Stimulated activated CD4-positive, alpha-beta T cell treated with anti-CD3 and anti-CD28 coated beads, TNF-alpha, amount 100 ng/mL, for 4 hours (primary cell): ENCODE data around the gene UNC13B.

Experiments
- DNase-seq, 3 experiments: peaks; one replicate each; pipeline ENCODE4 v3.0.0-alpha.2; 2020; ENCODE audit warnings: low read depth in 3 of 3

The UNC13B gene

GRCh38 chr9:35277171-35277520 lies 115.3 kb downstream of the UNC13B start:
- no peak for DNase-seq

GRCh38 chr9:35277628-35278359 lies 116.0 kb downstream of the UNC13B start:
- no peak for DNase-seq

- DNase-seq = no peak
Measured at GRCh38 chr9:35279946-35280345, 118.1 kb downstream of the UNC13B start.

- DNase-seq = no peak
Measured at GRCh38 chr9:35280399-35280798, 118.6 kb downstream of the UNC13B start.

GRCh38 chr9:35285731-35286130 lies 123.9 kb downstream of the UNC13B start:
- no peak for DNase-seq

- DNase-seq = no peak
Measured at GRCh38 chr9:35286381-35286780, 124.6 kb downstream of the UNC13B start.

- DNase-seq = no peak
Measured at GRCh38 chr9:35287987-35288632, 126.3 kb downstream of the UNC13B start.

GRCh38 chr9:35288778-35289177 lies 127.0 kb downstream of the UNC13B start:
- DNase-seq = no peak

GRCh38 chr9:35293376-35293964 lies 131.7 kb downstream of the UNC13B start:
- DNase-seq = no peak

- DNase-seq = no peak
Measured at GRCh38 chr9:35294066-35294465, 132.3 kb downstream of the UNC13B start.

GRCh38 chr9:35294556-35294955 lies 132.7 kb downstream of the UNC13B start:
- no peak for DNase-seq

- DNase-seq = no peak
Measured at GRCh38 chr9:35295369-35296036, 133.7 kb downstream of the UNC13B start.

GRCh38 chr9:35303567-35303966 lies 141.8 kb downstream of the UNC13B start:
- DNase-seq = no peak

- DNase-seq = no peak
Measured at GRCh38 chr9:35306283-35306682, 144.5 kb downstream of the UNC13B start.

GRCh38 chr9:35308316-35308715 lies 146.5 kb downstream of the UNC13B start:
- DNase-seq = no peak

GRCh38 chr9:35311891-35312639 lies 150.3 kb downstream of the UNC13B start:
- DNase-seq = no peak

- no peak for DNase-seq
Measured at GRCh38 chr9:35313460-35313859, 151.7 kb downstream of the UNC13B start.

- DNase-seq = no peak
Measured at GRCh38 chr9:35313916-35314315, 152.1 kb downstream of the UNC13B start.

- DNase-seq = no peak
Measured at GRCh38 chr9:35318741-35319140, 156.9 kb downstream of the UNC13B start.

- DNase-seq = no peak
Measured at GRCh38 chr9:35322075-35322885, 160.5 kb downstream of the UNC13B start.

- DNase-seq = no peak
Measured at GRCh38 chr9:35324966-35325365, 163.2 kb downstream of the UNC13B start.
